ENCODE results near the gene LMLN.
A peak's percentile ranks its signal among the peaks of the same experiment; 100 is the strongest.
"Not testable (repeated sequence)": the region's sequence is repeated elsewhere in the genome, so short reads cannot be mapped to it uniquely, and the experiment has no call there.

The LMLN gene

GRCh38 chr3:198027799-198028390 is 67.9 kb downstream of the LMLN start:
- DNase-seq, result no peak

GRCh38 chr3:198028718-198029117 is 68.7 kb downstream of the LMLN start:
- no peak for DNase-seq

GRCh38 chr3:198030125-198030524 is 70.1 kb downstream of the LMLN start:
- no peak for DNase-seq

- DNase-seq, result no peak
Measured at GRCh38 chr3:198030726-198031125, 70.7 kb downstream of the LMLN start.

GRCh38 chr3:198032039-198032936 is 72.3 kb downstream of the LMLN start:
- DNase-seq, result no peak

GRCh38 chr3:198043119-198043518 is 83.1 kb downstream of the LMLN start:
- DNase-seq, result no peak

GRCh38 chr3:198046120-198046857 is 86.3 kb downstream of the LMLN start:
- no peak for DNase-seq

- no peak for DNase-seq
Measured at GRCh38 chr3:198048445-198048844, 88.4 kb downstream of the LMLN start.

GRCh38 chr3:198051836-198052235 is 91.8 kb downstream of the LMLN start:
- DNase-seq, result no peak

GRCh38 chr3:198053462-198053861 is 93.4 kb downstream of the LMLN start:
- DNase-seq, result not testable (repeated sequence)

GRCh38 chr3:198061119-198062067 is 101.4 kb downstream of the LMLN start:
- no peak for DNase-seq

- no peak for DNase-seq
Measured at GRCh38 chr3:198062068-198062465, 102.0 kb downstream of the LMLN start.

- DNase-seq, result no peak
Measured at GRCh38 chr3:198064420-198064819, 104.4 kb downstream of the LMLN start.

GRCh38 chr3:198065897-198066296 is 105.9 kb downstream of the LMLN start:
- no peak for DNase-seq

GRCh38 chr3:198067416-198067815 is 107.4 kb downstream of the LMLN start:
- DNase-seq, result no peak

GRCh38 chr3:198070871-198071270 is 110.9 kb downstream of the LMLN start:
- no peak for DNase-seq

- no peak for DNase-seq
Measured at GRCh38 chr3:198071602-198072287, 111.7 kb downstream of the LMLN start.

- no peak for DNase-seq
Measured at GRCh38 chr3:198076722-198077308, 116.8 kb downstream of the LMLN start.

- DNase-seq, result peak; percentile 16
Measured at GRCh38 chr3:198079771-198080520, 119.9 kb downstream of the LMLN start.

- DNase-seq, result peak; percentile 70
Measured at GRCh38 chr3:198080521-198081384, 120.7 kb downstream of the LMLN start.
